Measurements from ENCODE around the gene ECT2.
"Not testable (repeated sequence)": the region's sequence is repeated elsewhere in the genome, so short reads cannot be mapped to it uniquely, and the experiment has no call there.

The ECT2 gene

DNA sequence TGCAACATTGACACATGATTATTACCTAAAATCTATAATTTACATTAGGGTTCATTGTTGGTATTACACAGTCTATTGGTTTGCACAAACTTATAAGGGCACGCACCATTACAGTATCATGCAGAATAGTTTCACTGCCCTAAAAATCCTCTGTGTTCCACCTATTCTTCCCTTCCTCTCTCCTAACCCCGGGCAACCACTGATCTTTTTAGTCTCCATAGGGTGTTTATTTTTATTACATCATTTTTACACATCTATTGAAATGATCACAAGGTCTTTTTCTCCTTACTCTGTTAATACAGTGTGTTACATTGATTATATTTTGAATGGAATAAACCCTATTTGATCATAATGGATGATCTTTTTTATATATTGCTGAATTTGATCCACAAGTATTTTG, 15.5 kb upstream of the ECT2 start:
- no peak for DNase-seq (ENCODE audit: low read depth in 2 of 2)

DNA sequence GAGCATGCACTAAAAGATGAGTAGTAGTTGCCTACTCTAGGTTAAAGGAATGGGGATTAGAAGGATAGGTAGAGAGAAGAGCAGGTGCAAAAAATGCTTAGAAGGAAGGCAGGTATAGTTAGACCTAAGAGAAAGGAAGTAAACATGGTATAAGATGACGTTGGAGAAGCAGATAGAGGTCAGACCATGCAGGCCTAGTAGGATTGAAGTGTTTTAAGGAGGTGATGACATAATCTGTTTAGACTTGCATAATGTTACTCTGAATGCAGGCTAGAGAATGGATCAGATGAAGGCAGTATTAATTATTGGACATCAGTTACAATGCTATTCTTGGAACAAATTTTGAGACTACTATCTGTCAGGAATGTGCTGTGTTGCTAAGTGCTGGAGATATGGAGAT, 11.1 kb upstream of the ECT2 start:
- DNase-seq (ENCODE audit: low read depth in 2 of 2) = no peak

DNA sequence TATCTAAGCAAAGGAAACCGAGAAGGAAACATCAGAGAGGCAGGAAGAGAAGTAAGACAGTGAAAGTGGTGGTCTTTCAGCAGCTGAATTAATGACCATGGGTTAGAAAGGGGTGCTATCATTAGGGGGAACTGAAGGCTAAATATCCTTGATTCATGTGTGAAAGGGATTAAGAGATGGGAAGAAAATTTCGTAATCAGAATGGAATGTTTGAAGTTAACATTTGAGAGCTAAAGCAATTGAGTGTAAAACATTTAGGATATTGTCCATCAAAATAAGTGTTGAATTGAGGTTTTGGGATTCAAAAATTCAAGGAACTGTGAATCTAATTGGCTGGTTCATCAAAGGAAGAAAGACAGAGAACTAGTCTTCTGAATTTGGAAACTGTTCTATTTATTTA, 4.1 kb upstream of the ECT2 start:
- no peak for DNase-seq (ENCODE audit: low read depth in 2 of 2)

DNA sequence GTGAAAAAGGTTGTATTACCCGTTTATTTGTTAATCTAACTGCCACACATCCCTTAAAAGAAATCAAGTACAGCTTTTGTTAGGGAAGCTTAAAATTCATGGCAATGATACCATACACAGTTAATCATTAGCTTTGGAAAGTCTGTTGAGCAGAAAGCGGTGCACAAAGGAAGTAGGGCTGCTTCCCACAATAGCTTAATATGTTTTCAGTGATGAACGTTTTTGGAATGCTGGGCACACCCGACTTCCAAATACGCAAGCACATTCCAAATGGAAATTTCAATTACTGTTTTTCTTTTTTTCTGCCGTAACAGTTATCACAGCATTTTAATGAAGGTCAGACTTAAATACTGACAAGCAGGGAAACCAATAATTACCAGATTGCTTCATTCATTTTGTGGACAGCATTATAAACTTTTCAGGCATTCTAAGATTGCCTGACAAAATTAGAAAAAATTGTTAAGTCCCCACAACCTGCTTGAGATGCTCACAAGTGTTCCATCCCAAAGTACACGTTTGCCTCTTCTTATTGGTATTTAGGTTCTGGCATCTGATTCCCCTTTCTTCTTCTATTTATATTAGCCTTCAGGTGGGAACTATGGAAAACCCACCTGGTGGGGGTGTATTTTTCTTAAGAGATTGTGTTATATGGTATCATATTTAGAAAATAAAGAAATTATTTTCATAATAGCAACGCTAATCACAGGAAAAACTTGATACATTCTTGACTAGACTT, 1.1 kb upstream of the ECT2 start:
- DNase-seq (ENCODE audit: low read depth in 2 of 2) = no peak

DNA sequence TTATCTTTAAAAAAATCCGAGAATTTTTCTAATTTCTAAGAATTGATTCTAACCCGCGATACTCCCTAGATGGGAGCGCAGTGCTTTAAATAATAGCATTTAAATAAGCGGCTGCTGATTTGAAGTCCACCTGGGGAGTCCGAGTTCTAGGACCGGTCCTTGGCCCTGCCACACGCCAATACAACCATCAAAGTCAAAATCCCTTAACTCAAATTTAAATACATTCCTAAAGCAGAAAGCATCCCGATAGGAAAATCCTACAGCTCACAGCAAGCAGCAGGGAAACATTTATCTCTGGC, 508 bp upstream of the ECT2 start:
- DNase-seq (ENCODE audit: low read depth in 2 of 2) = no peak

DNA sequence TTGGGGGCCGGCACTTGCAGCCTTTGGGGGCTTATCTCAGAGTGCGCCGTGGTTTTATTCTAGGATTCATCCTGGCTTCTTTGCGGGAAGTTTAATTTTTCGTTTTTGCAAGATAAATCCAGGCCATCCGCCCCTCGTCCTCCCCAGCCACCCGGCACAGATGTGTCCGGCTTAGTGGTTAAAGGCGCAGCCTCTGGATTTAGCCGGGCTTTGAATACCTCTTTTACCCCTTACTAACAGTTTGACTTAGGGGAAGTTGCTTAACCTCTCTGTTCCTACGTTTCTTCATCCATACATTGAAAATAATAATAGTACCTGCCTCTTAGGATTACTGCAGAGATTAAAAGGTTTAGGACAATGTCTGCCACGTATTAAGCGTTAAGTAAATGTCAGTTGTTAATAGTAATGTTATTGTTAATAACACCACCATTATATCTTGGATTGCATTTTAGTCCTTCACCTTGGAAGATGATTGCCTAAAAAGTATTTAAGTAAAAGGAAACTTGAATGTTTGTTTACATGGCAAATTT, 714 bp downstream of the ECT2 start:
- DNase-seq (ENCODE audit: low read depth in 2 of 2) = no peak

DNA sequence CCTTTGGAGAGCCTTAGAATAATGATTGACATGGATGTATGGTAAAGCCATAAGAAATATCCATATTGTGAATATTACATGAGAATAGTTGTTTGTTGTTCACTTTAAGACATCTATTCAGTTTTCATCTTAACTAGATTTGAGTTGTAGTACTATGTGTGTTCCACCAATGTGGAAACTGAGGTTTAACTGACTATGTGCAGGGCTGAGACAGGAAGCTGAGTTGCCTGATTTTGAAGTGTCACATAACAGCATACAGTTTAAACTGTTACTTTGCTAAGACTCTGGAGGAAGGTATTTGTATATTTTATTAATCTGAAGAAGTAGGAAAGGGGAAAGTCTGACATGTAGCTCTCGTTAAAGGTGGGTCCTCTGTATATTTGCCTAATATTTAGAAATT, 2.1 kb downstream of the ECT2 start:
- DNase-seq (ENCODE audit: low read depth in 2 of 2) = no peak

DNA sequence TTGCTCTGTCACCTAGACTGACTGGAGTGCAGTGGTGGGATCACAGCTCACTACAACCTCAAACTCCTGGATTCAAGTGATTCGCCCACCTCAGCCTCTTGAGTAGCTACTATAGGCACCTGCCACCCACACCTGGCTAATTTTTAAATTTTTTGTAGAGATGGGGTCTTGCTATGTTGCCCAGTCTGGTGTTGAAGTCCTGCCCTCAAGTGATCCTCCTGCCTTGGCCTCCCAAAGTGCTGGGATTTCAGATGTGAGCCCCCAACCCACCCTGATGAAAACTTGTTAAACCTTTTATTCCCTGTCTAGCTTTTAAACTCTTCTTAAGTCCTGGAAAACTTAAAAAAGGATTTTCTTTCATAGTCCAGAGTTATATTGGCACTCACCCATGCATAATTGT, 2.6 kb downstream of the ECT2 start:
- DNase-seq (ENCODE audit: low read depth in 2 of 2) = no peak

DNA sequence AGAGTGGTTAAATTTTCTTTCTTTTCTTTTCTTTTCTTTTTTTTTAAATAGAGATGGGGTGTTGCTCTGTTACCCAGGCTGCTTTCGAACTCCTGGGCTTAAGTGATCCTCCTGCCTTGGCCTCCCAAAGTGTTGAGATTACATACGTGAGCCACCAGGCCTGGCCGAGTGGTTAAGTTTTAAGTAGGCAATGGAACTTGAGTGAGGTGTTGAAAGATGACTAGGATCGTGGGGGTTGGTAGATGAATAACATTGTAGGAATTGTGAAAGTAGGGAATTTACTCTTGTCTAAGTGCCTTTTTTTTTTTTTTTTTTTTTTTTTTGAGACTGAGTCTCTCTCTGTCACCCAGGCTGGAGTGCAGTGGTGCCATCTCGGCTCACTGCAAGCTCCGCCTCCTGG, 9.9 kb downstream of the ECT2 start:
- DNase-seq (ENCODE audit: low read depth in 2 of 2) = not testable (repeated sequence)

DNA sequence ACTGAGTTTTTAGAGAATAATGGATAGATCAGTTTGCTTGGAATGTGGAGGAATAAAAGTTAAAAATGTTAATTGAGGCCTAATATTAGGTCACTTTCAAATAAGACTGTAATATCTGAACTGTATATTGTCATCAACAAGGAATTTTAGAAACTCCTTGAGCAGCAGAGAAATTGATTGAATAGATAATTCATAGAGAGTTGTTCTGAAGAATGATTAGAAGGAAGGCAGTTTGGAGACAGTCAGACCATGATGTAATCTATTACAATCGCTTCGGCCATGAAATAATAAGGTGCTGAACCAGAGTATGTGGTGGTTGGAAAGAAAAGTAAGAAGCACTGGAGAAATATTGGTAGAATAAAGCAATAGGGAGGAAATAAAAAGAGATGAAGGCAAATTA, 15.7 kb downstream of the ECT2 start:
- no peak for DNase-seq (ENCODE audit: low read depth in 2 of 2)

DNA sequence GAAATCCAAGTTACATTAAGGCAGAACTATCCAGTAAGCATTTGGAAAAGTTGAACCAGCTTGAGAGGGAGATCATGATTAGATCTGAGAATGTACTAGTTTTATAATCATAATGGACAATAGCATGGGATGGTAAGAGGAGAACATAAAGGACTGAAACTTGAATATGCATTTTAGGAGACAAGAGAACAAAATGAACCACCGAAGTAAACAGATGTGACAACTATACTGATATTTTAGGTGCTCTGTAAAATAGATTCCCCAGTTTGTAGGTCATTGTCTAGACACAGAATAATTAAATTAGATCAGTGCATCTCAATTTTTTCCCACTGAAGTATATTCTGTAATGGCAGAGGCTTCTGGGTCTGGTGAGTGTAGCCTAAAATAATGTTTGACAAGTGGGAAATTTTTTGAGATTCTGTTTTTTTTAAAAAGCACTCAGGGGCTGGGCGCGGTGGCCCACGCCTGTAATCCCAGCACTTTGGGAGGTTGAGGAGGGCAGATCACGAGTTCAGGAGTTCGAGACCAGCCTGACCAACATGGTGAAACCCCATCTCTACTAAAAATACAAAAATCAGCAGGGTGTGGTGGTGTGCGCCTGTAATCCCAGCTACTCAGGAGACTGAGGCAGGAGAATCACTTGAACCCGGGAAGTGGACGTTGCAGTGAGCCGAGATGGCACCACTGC, 16.3 kb downstream of the ECT2 start:
- no peak for DNase-seq (ENCODE audit: low read depth in 2 of 2)

DNA sequence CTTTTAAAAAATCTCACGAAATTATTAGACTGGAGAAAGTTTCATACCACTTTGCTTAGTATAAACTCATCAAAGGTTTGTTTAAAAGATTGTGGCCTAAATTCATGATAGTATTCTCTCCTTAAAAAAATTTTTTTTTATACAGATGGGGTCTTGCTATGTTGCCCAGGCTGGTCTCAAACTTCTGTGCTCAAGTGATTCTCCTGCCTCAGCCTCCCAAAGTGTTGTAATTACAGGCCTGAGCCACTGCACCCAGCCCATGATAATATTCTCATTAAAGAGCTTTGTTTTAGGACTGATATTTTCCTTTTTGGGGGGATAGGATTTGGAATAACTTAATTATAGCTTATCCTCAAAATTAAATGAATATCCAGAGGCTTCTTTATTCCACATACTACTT, 19.9 kb downstream of the ECT2 start:
- no peak for DNase-seq (ENCODE audit: low read depth in 2 of 2)

DNA sequence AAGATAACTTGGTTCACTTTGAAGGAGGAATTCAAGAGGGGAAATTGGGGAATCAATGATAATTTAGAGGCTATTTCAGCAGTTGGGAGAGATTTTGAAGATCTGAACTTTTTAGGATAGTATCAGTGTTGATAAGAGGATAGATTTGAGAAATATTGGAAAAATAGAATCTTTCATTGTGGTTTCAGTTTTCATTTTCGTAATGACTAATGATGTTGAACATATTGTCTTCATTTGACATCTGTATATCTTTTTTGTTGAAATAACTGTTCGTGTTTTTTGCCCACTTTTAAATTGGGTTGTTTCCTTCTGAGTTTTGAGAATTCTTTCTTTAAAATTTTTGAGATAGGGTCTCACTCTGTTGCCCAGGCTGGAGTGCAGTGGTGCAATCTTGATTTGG, 21.1 kb downstream of the ECT2 start:
- DNase-seq (ENCODE audit: low read depth in 2 of 2) = no peak

DNA sequence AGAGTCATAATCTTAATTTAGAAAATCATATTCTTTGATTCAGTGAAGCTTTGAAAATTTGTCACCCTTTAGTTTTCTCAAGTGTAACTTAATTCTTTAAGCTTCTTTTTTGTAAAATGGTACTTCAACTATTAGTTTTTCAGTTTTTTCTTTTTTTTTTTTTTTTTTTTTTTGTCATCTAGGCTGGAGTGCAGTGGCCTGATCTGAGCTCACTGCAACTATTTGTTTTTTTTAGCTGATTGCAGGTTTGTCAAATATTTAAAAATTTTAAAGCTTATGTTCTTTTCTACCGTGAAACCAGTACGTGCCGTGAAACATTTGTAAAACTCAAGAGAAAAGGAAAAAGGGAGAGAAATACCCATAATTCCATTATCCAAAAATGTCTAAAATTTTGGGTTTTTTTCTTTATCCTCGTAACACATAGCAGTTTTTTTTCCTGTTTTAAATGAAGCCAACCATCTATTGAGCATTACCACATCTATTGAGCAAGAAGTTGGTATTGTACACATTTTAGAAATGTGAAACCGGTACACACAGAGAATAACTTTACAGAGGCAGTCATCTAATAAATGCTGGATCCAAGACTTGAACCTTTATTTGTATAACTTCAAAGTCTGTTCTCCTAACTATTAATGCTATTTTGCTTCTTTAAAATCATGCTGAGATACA, 25.7 kb downstream of the ECT2 start:
- DNase-seq (ENCODE audit: low read depth in 2 of 2) = no peak

DNA sequence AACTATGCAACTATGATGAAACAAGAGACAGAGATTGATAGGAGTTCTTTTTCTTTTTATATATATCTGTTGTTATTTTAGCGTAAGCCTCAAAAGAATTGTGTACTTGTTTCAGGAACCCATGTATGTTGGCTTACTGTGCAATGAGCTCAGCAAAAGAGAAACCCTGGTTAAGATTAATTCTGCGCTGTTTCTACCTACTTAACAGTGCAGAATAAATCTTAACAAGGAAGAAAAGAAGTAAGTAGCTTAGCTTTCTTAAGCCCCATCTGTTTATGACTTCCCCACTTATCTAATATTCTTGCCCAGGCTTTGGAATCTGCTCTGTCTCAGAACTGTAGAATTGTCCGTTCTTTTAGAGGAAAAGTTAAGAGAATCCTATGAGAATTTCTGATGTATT, 27.4 kb downstream of the ECT2 start:
- DNase-seq (ENCODE audit: low read depth in 2 of 2) = no peak

DNA sequence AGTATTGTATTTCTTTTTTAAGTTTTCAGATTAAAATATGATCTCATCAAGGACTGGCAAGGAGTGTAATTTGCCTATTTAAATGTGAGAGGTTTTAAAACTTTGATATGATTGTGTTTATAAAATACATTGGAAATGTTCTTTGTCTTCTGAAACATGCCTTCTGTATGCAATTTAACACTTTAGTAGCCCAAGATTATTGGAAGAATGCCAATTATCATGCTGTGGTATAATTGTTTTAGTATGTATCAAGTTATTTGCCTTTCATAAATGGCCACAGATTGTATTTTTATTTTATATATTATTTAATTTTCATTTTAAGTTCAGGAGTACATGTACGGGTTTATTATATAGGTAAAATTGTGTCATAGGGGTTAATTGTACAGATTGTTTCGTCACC, 31.7 kb downstream of the ECT2 start:
- no peak for DNase-seq (ENCODE audit: low read depth in 2 of 2)

DNA sequence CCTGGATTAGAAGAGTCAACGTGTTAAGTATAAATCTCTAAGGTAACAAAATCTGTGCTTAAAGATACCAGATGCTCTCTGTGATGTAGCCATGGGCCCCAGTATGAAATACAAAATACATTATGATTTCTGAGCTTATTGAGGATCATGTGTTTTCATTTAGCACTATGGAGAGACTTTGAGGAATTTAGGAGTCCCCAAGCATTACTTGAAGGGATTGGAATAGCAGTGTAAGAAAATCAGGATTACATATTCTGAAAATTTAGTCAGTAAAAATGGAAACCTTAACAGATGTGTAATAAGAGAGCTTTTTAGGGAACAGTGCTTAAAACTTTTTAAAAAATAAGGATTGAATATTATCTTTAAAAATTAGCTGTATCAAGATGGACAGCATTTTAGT, 35.5 kb downstream of the ECT2 start:
- DNase-seq (ENCODE audit: low read depth in 2 of 2) = no peak

DNA sequence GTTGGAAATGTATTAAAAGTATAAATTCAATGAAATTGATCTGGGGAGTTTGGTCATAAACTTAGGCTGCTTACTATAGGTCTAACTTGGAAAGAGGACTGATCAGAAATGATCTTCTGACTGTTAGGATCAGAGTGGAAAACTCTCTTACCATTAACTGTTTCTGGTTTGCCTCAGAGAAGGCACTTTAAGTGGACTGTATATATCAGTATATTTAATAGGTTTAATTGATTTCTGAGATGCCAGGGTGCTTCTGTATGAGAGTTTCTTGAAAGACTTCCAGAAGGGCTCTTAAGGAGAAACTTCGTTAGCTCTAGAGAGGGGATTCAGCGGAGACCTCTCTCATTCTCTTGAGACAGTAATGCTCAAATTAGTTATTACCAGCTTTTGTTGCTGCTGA, 36.5 kb downstream of the ECT2 start:
- DNase-seq (ENCODE audit: low read depth in 2 of 2) = no peak

DNA sequence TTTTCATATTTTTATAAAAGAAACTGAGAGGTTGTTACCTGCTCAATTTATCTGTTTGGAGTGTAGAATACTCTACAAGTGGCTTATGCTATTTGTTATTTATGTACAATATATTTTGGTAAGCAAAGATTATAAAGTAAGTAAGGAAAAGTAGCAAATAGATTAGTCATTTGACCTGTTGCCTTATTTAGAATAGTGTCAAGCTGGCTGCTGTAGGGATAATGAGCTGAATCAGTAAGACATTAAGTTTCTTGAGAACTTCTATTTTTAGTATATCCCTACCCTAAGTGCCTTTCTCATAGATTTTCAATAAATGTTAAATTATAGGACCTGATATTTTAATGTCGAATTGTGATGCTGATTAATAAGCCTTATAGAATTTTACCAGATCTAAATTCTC, 37.2 kb downstream of the ECT2 start:
- DNase-seq (ENCODE audit: low read depth in 2 of 2) = no peak

DNA sequence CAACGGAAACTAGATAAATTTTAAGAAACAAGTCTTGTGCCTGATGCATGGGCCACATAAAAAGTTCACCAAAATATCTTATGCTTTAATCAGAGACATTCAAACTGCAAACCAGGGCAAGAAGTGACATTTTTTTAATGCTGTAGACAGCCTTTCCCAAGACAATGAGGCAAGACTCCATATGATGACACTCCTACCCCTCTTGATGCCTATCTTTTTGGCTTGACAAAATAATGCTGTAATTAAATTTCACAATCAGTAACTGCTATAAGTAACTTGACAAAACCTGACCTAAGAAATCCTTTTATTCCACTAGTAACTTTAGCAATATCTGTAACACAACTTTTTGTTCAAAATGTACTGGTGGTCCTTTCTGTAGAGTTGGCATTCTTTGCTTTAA, 48.7 kb downstream of the ECT2 start:
- no peak for DNase-seq (ENCODE audit: low read depth in 2 of 2)

DNA sequence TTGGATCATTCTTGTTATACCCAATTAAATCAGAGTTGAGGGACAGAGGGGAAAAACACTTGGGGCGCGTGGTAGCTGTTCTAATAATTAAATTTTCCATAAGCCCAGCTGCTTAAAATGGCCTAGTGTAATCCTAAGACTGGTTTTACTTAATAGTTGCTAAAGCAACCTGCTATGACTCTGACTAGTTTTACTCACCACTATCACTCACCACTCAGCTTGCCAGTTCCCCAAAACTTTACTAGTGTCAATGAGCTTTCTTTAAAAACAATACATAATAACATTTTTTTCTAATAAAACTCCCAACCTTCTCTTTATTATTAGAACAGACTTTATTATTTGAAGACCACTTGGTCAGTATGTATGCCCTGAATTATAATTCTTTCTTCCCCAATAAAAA, 49.6 kb downstream of the ECT2 start:
- no peak for DNase-seq (ENCODE audit: low read depth in 2 of 2)

DNA sequence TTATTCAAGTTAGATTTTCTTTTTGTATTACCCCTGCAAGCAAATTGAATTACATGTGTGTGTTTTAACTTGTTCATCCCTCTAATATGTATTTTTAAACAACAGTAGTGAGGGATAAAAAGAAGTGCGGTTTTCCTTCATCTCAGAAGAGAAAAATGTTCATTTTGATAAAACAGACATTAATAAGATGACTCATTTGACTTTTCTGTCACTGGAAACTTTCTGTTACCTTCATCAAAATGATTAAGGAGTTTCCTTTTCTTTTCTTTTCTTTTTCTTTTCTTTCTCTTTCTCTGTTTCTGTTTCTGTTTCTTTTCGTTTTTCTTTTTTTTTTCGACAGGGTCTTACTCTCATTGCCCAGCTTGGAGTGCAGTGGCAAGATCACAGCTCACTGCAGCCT, 53.0 kb downstream of the ECT2 start:
- no peak for DNase-seq (ENCODE audit: low read depth in 2 of 2)

DNA sequence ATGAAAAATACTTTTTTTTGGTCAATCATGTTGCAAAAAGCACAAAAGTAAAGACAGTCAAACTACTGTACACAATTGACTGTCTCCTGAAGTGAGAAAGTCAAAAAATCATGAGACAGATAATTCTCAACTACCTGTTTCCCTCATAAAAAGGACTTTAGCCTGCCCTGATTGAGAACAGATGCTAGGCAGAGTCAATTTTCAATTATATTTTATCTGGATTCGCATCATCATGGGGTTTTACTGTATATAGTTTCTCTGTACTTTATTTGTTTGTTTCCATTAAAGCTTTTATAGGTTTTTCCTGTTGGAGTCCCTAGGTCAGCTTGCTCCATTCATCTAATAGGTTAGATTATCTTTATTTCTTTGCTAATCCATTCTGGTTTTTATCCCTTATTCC, 53.8 kb downstream of the ECT2 start:
- no peak for DNase-seq (ENCODE audit: low read depth in 2 of 2)

Measured in stimulated activated CD8-positive, alpha-beta memory T cell treated with anti-CD3 and anti-CD28 coated beads, Interleukin-15, amount 100 ng/mL, for 48 hours (primary cell).